HepG2 (cell line): ENCODE data around the gene ZNF740. TPM values are rescaled to one million over a fixed set of nuclear protein-coding genes. Genes with fewer than 3 reads are reported as not detected.

ENCODE experiments used
- AGO1 ChIP-seq: fragments of 200-400 bp; formaldehyde crosslinking; IDR thresholded peaks from 2 replicates; pipeline ENCODE4 v1.6.1; 2017; ENCODE audit warnings: mild to moderate bottlenecking, low read depth, low read length, moderate library complexity; ENCODE audit not compliant: poor library complexity, severe bottlenecking
- CBX1 ChIP-seq: IDR thresholded peaks from one replicate; pipeline ENCODE4 v1.6.1; 2016; ENCODE audit warnings: antibody characterized with exemption, low read depth
- FOXP1 ChIP-seq, 2 experiments: fragments of 450-650 bp in 1 of 2; IDR thresholded peaks; 2 replicates each; pipeline ENCODE4 v1.6.1; 2017 to 2018; ENCODE audit warnings: antibody characterized with exemption in 1 of 2
- GABPB1 ChIP-seq: IDR thresholded peaks from 2 replicates; pipeline ENCODE4 v1.6.1; 2016; ENCODE audit warnings: mild to moderate bottlenecking, missing genetic modification reagents, moderate library complexity, missing compliant biosample characterization
- HBP1 ChIP-seq: IDR thresholded peaks from 2 replicates; pipeline ENCODE4 v1.6.1; 2016; ENCODE audit warnings: low read depth, control low read depth
- HNRNPL ChIP-seq: fragments of 200-400 bp; formaldehyde crosslinking; IDR thresholded peaks from 2 replicates; pipeline ENCODE4 v1.6.1; 2017; ENCODE audit warnings: mild to moderate bottlenecking, low read depth, low read length
- KDM5B ChIP-seq: sonication (generic); formaldehyde crosslinking; IDR thresholded peaks from 2 replicates; pipeline ENCODE4 v1.4.0; 2020; ENCODE audit warnings: missing genetic modification reagents, mild to moderate bottlenecking, borderline replicate concordance
- NFKBIZ ChIP-seq: IDR thresholded peaks from 2 replicates; pipeline ENCODE4 v1.6.1; 2018; ENCODE audit warnings: missing genetic modification reagents, missing compliant biosample characterization
- NR0B2 ChIP-seq: sonication (generic); formaldehyde crosslinking; IDR thresholded peaks from 2 replicates; pipeline ENCODE4 v1.4.0; 2020; ENCODE audit warnings: mild to moderate bottlenecking, missing genetic modification reagents
- PAXIP1 ChIP-seq: sonication (generic); formaldehyde crosslinking; conservative IDR thresholded peaks from 2 replicates; pipeline ENCODE4 v1.4.0; 2020; ENCODE audit warnings: mild to moderate bottlenecking, missing genetic modification reagents, moderate library complexity
- PITX1 ChIP-seq: sonication (generic); formaldehyde crosslinking; IDR thresholded peaks from 2 replicates; pipeline ENCODE4 v1.5.1; 2020; ENCODE audit warnings: mild to moderate bottlenecking, missing genetic modification reagents
- SP2 ChIP-seq: sonication (generic); formaldehyde crosslinking; IDR thresholded peaks from 2 replicates; pipeline ENCODE4 v1.5.1; 2020; ENCODE audit warnings: mild to moderate bottlenecking, missing genetic modification reagents
- SRSF1 ChIP-seq: fragments of 200-400 bp; formaldehyde crosslinking; optimal IDR thresholded peaks from 2 replicates; pipeline ENCODE3; 2017; ENCODE audit warnings: mild to moderate bottlenecking, low read depth, low read length, moderate library complexity
- SRSF4 ChIP-seq: fragments of 200-400 bp; formaldehyde crosslinking; IDR thresholded peaks from one replicate; pipeline ENCODE4 v1.6.1; 2018; ENCODE audit warnings: mild to moderate bottlenecking, low read depth, low read length, moderate library complexity; ENCODE audit not compliant: poor library complexity, severe bottlenecking
- ZBTB25 ChIP-seq: IDR thresholded peaks from 2 replicates; pipeline ENCODE4 v1.6.1; 2018; ENCODE audit warnings: missing genetic modification reagents
- ZNF20 ChIP-seq: sonication (generic); formaldehyde crosslinking; IDR thresholded peaks from 2 replicates; pipeline ENCODE4 v1.4.0; 2020; ENCODE audit warnings: mild to moderate bottlenecking, moderate library complexity, missing genetic modification reagents
- ZNF552 ChIP-seq: sonication (generic); formaldehyde crosslinking; IDR thresholded peaks from 2 replicates; pipeline ENCODE4 v1.9.0; 2022; ENCODE audit warnings: missing genetic modification reagents, mild to moderate bottlenecking, borderline replicate concordance
- ZNF589 ChIP-seq: sonication (generic); formaldehyde crosslinking; conservative IDR thresholded peaks from 2 replicates; pipeline ENCODE4 v1.8.0; 2022; ENCODE audit warnings: mild to moderate bottlenecking, moderate library complexity, missing genetic modification reagents
- ZNF619 ChIP-seq: sonication (generic); formaldehyde crosslinking; IDR thresholded peaks from 2 replicates; pipeline ENCODE4 v1.4.0; 2020; ENCODE audit warnings: mild to moderate bottlenecking, missing genetic modification reagents
- ZNF761 ChIP-seq: sonication (generic); formaldehyde crosslinking; conservative IDR thresholded peaks from 2 replicates; pipeline ENCODE4 v1.4.0; 2020; ENCODE audit warnings: mild to moderate bottlenecking, missing genetic modification reagents
- ZNF83 ChIP-seq: sonication (generic); formaldehyde crosslinking; IDR thresholded peaks from 2 replicates; pipeline ENCODE4 v1.4.0; 2020; ENCODE audit warnings: missing genetic modification reagents, mild to moderate bottlenecking, borderline replicate concordance
- ZNF878 ChIP-seq: sonication (generic); formaldehyde crosslinking; IDR thresholded peaks from 2 replicates; pipeline ENCODE4 v1.8.1; 2023; ENCODE audit warnings: mild to moderate bottlenecking, missing genetic modification reagents, moderate library complexity
- polyA plus RNA-seq, 8 experiments: library from polyadenylated mRNA; depleted of rRNA in 3 of 8; stranded (reverse) in 7 of 8; unstranded in 1 of 8; fragments of >200 nt; fragmentation: Illumina TruSeq in 4 of 8; extraction: Trizol in 4 of 8; gene quantifications; 2 replicates each; pipeline versions ENCODE4 v1.2.1 to v1.2.3, GENCODE V29; 2011 to 2016; ENCODE audit warnings: low read depth in 4 of 8, missing spikeins in 1 of 8, mixed read lengths in 1 of 8; ENCODE audit not compliant: insufficient read depth in 1 of 8
- total RNA-seq, 5 experiments: library from RNA; depleted of rRNA; stranded (reverse); fragments of >200 nt; fragmentation: Illumina TruSeq; extraction: Trizol; gene quantifications; 2 replicates each; pipeline ENCODE4 v1.2.3, GENCODE V29; 2016; ENCODE audit warnings: low read depth in 1 of 5

Gene ZNF740
- total and polyA plus RNA-seq, 2 of the 13 experiments (the other 11 are each of a cell fraction or from before 2014, with no cell fraction given): 16.9 to 19.0 TPM

GRCh38 chr12:53180220-53180930 is at the start of gene ZNF740, which contains the start of gene CSAD (continued):
- TF ChIP-seq HBP1 (CRISPR knock-in tag) (no peak; the same call in 1 of the 2 replicates), AGO1 (no peak), SRSF1 (no peak), GABPB1 (CRISPR knock-in tag) (peak; percentile 97), NFKBIZ (CRISPR knock-in tag) (no peak), ZBTB25 (CRISPR knock-in tag) (peak; percentile 99), ZNF83 (no peak; the same call in 1 of the 2 replicates), NR0B2 (CRISPR knock-in tag) (no peak), SP2 (CRISPR knock-in tag) (peak; percentile 65), FOXP1 (IDR thresholded peaks at IDR 0.05) (no peak), FOXP1 (CRISPR knock-in tag; IDR thresholded peaks at IDR 0.05) (peak; percentile 66; the same call in 1 of the 2 replicates), HNRNPL (peak; percentile 63; the same call in 1 of the 2 replicates), PITX1 (no peak), KDM5B (CRISPR knock-in tag) (peak; percentile 80; the same call in 1 of the 2 replicates), CBX1 (no peak), ZNF589 (CRISPR knock-in tag) (no peak), PAXIP1 (peak; percentile 82), ZNF20 (no peak), ZNF552 (CRISPR knock-in tag) (no peak), SRSF4 (no peak), ZNF761 (peak; percentile 46; the same call in 1 of the 2 replicates), ZNF619 (CRISPR knock-in tag) (0 out of 2 replicates have a peak, but pooled peaks have one; percentile 34), ZNF878 (CRISPR knock-in tag) (no peak)
